ENCODE measurements around the gene RYR3.

RYR3 gene

GRCh38 chr15:33328106-33328505 is 17.3 kb downstream of the RYR3 start:
- H3K27ac ChIP-seq (ENCODE audit: low read length, poor library complexity, severe bottlenecking), result no peak overlapping the region
- no peak overlapping the region for H3K14ac ChIP-seq (ENCODE audit: low read length in 2 of 2)
- H3K36me3 ChIP-seq (ENCODE audit: control insufficient read depth in 1 of 2, insufficient read depth in 2 of 2, low read depth in 1 of 2, low read length in 2 of 2), result no peaks in the 10 kb centered on the region
- H2BK12ac ChIP-seq (ENCODE audit: low read length in 2 of 2), result no peak overlapping the region
- H3K4me3 ChIP-seq (ENCODE audit: insufficient read depth in 1 of 2, low read depth in 1 of 2, low read length in 2 of 2), result no peak overlapping the region
- H3K79me1 ChIP-seq (replicated peaks; ENCODE audit: low read length, poor library complexity, severe bottlenecking), result peaks cover 5% of the 10 kb centered on the region
- no peak overlapping the region for H3K4me2 ChIP-seq (ENCODE audit: low read length, poor library complexity, severe bottlenecking)
- no peak overlapping the region for H3K4ac ChIP-seq (ENCODE audit: low read depth in 1 of 2, low read length in 2 of 2)
- H3K27me3 ChIP-seq (ENCODE audit: control insufficient read depth in 1 of 2, insufficient read depth in 1 of 2, low read length in 2 of 2), result peaks cover 24 to 60% of the 10 kb centered on the region in 2 experiments
- no peak overlapping the region for H2AK5ac ChIP-seq (ENCODE audit: low read length, severe bottlenecking)
- WGBS, result 65% methylated on average over 3 of the region's 3 CpGs
- H3K9me3 ChIP-seq (ENCODE audit: control insufficient read depth, low read length), result no peaks in the 10 kb centered on the region
- H2BK120ac ChIP-seq (ENCODE audit: low read depth, low read length), result no peak overlapping the region
- H3K18ac ChIP-seq (ENCODE audit: low read depth in 1 of 2, low read length in 2 of 2), result no peak overlapping the region
- no peak overlapping the region for H4K8ac ChIP-seq (ENCODE audit: low read length)
- H2BK5ac ChIP-seq (ENCODE audit: low read depth, low read length, poor library complexity, severe bottlenecking), result no peak overlapping the region
- no peak overlapping the region for H3K23ac ChIP-seq (ENCODE audit: low read length in 2 of 2)
- no peak for DNase-seq
- no peak overlapping the region for H4K91ac ChIP-seq (ENCODE audit: low read length)
- no peak overlapping the region for H2AFZ ChIP-seq (ENCODE audit: low read depth, low read length)
- no peaks in the 10 kb centered on the region for H3K4me1 ChIP-seq (ENCODE audit: control insufficient read depth, insufficient read depth, low read depth, low read length)
- no peak overlapping the region for H3K9ac ChIP-seq (ENCODE audit: low read length)
- no peak overlapping the region for H2BK15ac ChIP-seq (ENCODE audit: low read depth, poor library complexity, severe bottlenecking)

- Histone ChIP-seq H3K9me3 (ENCODE audit: control insufficient read depth, low read length) (no peaks in the 10 kb centered on the region), H3K27ac (ENCODE audit: low read length, poor library complexity, severe bottlenecking) (no peak overlapping the region), H3K9ac (ENCODE audit: low read length) (no peak overlapping the region), H3K4me2 (ENCODE audit: low read length, poor library complexity, severe bottlenecking) (no peak overlapping the region), H3K14ac (ENCODE audit: low read length in 2 of 2) (no peak overlapping the region), H3K4me3 (ENCODE audit: insufficient read depth in 1 of 2, low read depth in 1 of 2, low read length in 2 of 2) (no peak overlapping the region), H2AK5ac (ENCODE audit: low read length, severe bottlenecking) (no peak overlapping the region), H3K18ac (ENCODE audit: low read depth in 1 of 2, low read length in 2 of 2) (no peak overlapping the region), H2BK15ac (ENCODE audit: low read depth, poor library complexity, severe bottlenecking) (no peak overlapping the region), H4K91ac (ENCODE audit: low read length) (no peak overlapping the region), H3K79me1 (replicated peaks; ENCODE audit: low read length, poor library complexity, severe bottlenecking) (peaks cover 5% of the 10 kb centered on the region), H3K4me1 (ENCODE audit: control insufficient read depth, insufficient read depth, low read depth, low read length) (no peaks in the 10 kb centered on the region), H3K4ac (ENCODE audit: low read depth in 1 of 2, low read length in 2 of 2) (no peak overlapping the region), H3K23ac (ENCODE audit: low read length in 2 of 2) (no peak overlapping the region), H3K36me3 (ENCODE audit: control insufficient read depth in 1 of 2, insufficient read depth in 2 of 2, low read depth in 1 of 2, low read length in 2 of 2) (no peaks in the 10 kb centered on the region), H2BK12ac (ENCODE audit: low read length in 2 of 2) (no peak overlapping the region), H3K27me3 (ENCODE audit: control insufficient read depth in 1 of 2, insufficient read depth in 1 of 2, low read length in 2 of 2) (peaks cover 20 to 51% of the 10 kb centered on the region in 2 experiments), H4K8ac (ENCODE audit: low read length) (no peak overlapping the region), H2AFZ (ENCODE audit: low read depth, low read length) (no peak overlapping the region), H2BK120ac (ENCODE audit: low read depth, low read length) (no peak overlapping the region), H2BK5ac (ENCODE audit: low read depth, low read length, poor library complexity, severe bottlenecking) (no peak overlapping the region)
- WGBS, result 75% methylated on average over 3 of the region's 4 CpGs
- DNase-seq, result no peak
These were observed 18.7 kb downstream of the RYR3 start for GRCh38 chr15:33329457-33329856.

DNA sequence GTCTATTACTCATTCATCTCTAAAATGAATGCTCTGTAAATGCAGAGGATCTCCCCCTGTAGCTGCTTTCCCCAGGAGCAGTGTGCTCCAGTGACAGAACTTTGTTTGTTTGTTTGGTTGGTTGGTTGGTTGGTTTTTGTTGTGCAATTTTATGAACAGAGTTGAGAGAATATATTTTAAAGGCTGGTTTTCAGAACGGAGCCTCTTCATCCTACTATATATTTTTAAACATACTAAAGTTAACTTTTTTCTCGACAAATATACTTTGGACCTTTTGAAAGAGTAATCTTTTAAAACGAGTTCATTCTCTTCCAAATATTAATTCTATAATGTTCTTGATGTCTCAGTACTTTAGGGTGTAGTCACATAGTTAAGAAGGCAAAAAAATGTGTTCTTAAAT is 20.2 kb downstream of the RYR3 start:
- H3K4me1 ChIP-seq (ENCODE audit: control insufficient read depth, insufficient read depth, low read depth, low read length), result no peaks in the 10 kb centered on the region
- H3K9ac ChIP-seq (ENCODE audit: low read length), result no peak overlapping the region
- H3K27ac ChIP-seq (ENCODE audit: low read length, poor library complexity, severe bottlenecking), result no peak overlapping the region
- H3K27me3 ChIP-seq (ENCODE audit: control insufficient read depth in 1 of 2, insufficient read depth in 1 of 2, low read length in 2 of 2), result peaks cover 20 to 42% of the 10 kb centered on the region in 2 experiments
- no peak overlapping the region for H3K18ac ChIP-seq (ENCODE audit: low read depth in 1 of 2, low read length in 2 of 2)
- H2BK5ac ChIP-seq (ENCODE audit: low read depth, low read length, poor library complexity, severe bottlenecking), result no peak overlapping the region
- H3K4me2 ChIP-seq (ENCODE audit: low read length, poor library complexity, severe bottlenecking), result no peak overlapping the region
- peaks cover 2% of the 10 kb centered on the region for H3K79me1 ChIP-seq (replicated peaks; ENCODE audit: low read length, poor library complexity, severe bottlenecking)
- H2BK12ac ChIP-seq (ENCODE audit: low read length in 2 of 2), result no peak overlapping the region
- no peak overlapping the region for H3K23ac ChIP-seq (ENCODE audit: low read length in 2 of 2)
- no peaks in the 10 kb centered on the region for H3K36me3 ChIP-seq (ENCODE audit: control insufficient read depth in 1 of 2, insufficient read depth in 2 of 2, low read depth in 1 of 2, low read length in 2 of 2)
- WGBS, result no CpG with 5 or more reads among the region's 3 CpGs
- DNase-seq, result no peak
- no peak overlapping the region for H3K14ac ChIP-seq (ENCODE audit: low read length in 2 of 2)
- no peak overlapping the region for H2AK5ac ChIP-seq (ENCODE audit: low read length, severe bottlenecking)
- H4K91ac ChIP-seq (ENCODE audit: low read length), result no peak overlapping the region
- H3K4me3 ChIP-seq (ENCODE audit: insufficient read depth in 1 of 2, low read depth in 1 of 2, low read length in 2 of 2), result no peak overlapping the region
- H3K9me3 ChIP-seq (ENCODE audit: control insufficient read depth, low read length), result no peaks in the 10 kb centered on the region
- H4K8ac ChIP-seq (ENCODE audit: low read length), result no peak overlapping the region
- no peak overlapping the region for H2AFZ ChIP-seq (ENCODE audit: low read depth, low read length)
- H3K4ac ChIP-seq (ENCODE audit: low read depth in 1 of 2, low read length in 2 of 2), result no peak overlapping the region
- no peak overlapping the region for H2BK120ac ChIP-seq (ENCODE audit: low read depth, low read length)
- H2BK15ac ChIP-seq (ENCODE audit: low read depth, poor library complexity, severe bottlenecking), result no peak overlapping the region

DNA sequence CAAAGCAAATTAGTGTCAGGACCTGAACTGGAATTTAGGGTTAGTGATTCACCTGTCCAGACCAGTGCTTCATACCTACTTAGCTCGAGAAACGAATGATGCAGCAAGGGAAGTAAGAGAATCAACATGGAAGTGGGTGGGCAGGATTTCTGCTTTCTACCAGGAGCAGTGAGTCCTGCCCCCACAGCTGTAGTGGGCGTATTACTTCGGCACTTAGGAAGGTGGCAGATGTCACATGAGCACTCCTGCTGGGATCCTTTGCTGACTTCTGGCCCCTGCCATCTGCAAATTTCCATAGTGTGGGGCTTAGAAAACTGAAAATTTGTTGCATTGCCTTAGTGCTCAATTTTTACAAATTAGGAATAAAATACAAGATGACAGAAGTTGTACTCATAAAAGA is 31.2 kb downstream of the RYR3 start:
- Histone ChIP-seq H2BK15ac (ENCODE audit: low read depth, poor library complexity, severe bottlenecking) (no peak overlapping the region), H3K14ac (ENCODE audit: low read length in 2 of 2) (no peak overlapping the region), H3K4me3 (ENCODE audit: insufficient read depth in 1 of 2, low read depth in 1 of 2, low read length in 2 of 2) (no peak overlapping the region), H2BK12ac (ENCODE audit: low read length in 2 of 2) (no peak overlapping the region), H3K18ac (ENCODE audit: low read depth in 1 of 2, low read length in 2 of 2) (no peak overlapping the region), H3K27me3 (ENCODE audit: control insufficient read depth in 1 of 2, insufficient read depth in 1 of 2, low read length in 2 of 2) (no peaks in the 10 kb centered on the region), H4K8ac (ENCODE audit: low read length) (no peak overlapping the region), H3K27ac (ENCODE audit: low read length, poor library complexity, severe bottlenecking) (no peak overlapping the region), H3K9ac (ENCODE audit: low read length) (no peak overlapping the region), H4K91ac (ENCODE audit: low read length) (no peak overlapping the region), H3K4me2 (ENCODE audit: low read length, poor library complexity, severe bottlenecking) (no peak overlapping the region), H3K9me3 (ENCODE audit: control insufficient read depth, low read length) (peaks cover 4% of the 10 kb centered on the region), H3K79me1 (replicated peaks; ENCODE audit: low read length, poor library complexity, severe bottlenecking) (peaks cover 2% of the 10 kb centered on the region), H2BK120ac (ENCODE audit: low read depth, low read length) (no peak overlapping the region), H3K4ac (ENCODE audit: low read depth in 1 of 2, low read length in 2 of 2) (no peak overlapping the region), H3K36me3 (ENCODE audit: control insufficient read depth in 1 of 2, insufficient read depth in 2 of 2, low read depth in 1 of 2, low read length in 2 of 2) (no peaks in the 10 kb centered on the region), H3K23ac (ENCODE audit: low read length in 2 of 2) (no peak overlapping the region), H2AK5ac (ENCODE audit: low read length, severe bottlenecking) (no peak overlapping the region), H3K4me1 (ENCODE audit: control insufficient read depth, insufficient read depth, low read depth, low read length) (no peaks in the 10 kb centered on the region), H2AFZ (ENCODE audit: low read depth, low read length) (no peak overlapping the region), H2BK5ac (ENCODE audit: low read depth, low read length, poor library complexity, severe bottlenecking) (no peak overlapping the region)
- no peak for DNase-seq
- 46% methylated on average over 4 of the region's 4 CpGs for WGBS

Measured in mesenchymal stem cell (in vitro differentiated cells and primary cell).